HG03108 (cell line): ENCODE measurements around the gene AFF2.

Experiments
- ATAC-seq: cut with Tn5 transposase; IDR thresholded peaks from one replicate; pipeline ENCODE4 v1.9.1; 2021; ENCODE audit warnings: moderate library complexity; ENCODE audit not compliant: unreplicated experiment

AFF2 gene

DNA sequence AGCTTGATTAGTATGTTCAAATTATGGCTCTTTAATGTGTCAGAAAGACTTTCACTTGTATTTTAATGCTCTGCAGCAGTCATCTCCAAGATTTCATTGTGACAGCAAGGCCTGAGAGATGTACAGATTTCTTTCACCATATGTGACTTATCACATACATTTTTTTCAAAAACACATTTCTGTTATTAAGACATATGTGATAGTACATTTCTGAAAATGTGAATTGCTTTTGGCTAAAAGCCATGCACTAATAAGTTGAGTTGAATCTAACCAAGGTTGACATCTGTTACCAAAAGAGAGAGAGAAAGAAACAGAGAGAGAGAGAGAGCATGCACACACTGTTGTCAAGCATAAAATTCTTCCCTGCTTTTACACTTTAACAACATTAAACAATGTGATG is 409.3 kb downstream of the AFF2 start:
- ATAC-seq = no peak

DNA sequence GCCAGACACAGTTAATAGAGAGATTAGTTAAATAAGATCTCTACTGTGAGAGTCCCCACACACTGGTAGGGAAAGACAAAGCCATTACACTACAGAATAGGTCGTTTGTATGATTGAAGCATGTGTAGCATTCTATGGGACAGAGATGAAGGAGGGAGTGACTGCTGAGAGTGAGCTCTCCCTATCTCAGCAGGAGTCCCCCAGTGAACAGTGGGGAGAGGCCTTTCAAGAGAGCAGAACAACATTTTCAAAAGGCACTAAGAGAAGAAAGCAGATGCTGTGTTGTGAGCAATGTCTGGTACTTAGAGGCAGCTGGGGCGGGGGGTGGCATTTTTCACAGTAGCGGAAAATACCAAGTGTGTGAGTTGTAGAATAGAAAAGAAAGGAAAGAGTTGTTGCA is 413.6 kb downstream of the AFF2 start:
- no peak for ATAC-seq

DNA sequence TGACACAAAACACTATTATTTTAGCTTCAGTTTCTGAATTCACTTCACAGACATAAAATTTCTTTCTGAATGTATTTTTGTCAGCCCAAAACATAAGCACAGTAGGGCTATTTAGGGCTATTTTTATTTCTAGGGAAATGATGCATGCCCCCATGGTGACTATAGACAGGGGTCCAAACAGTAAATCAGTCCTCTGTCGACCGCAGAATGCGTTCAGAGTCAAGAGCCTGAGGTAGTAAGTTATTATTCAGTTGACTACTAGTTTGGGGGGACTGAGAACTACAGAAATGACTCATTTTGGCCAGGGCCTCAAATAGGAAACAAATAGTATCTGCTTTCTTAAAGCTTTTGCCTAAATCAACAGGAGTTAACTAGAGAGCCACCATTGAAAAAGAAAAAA is 414.4 kb downstream of the AFF2 start:
- ATAC-seq = peak; percentile 78

DNA sequence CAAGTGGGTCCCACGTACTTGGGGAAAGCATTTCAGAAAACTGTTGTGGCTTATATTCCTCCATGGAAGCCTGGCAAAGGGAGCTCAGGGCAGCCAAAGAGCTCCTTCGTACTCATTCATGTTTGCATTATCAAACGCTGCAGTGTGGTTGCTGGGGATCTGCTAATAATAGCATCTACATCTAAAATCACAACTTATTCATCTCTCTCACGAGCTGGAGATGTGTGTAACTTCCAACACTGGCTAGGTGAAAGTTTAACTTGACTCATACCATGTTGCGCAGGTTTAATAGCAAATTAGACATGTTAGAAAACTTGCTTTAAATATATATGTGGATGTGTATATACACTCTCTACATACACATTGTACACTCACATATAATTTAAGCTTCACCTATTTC is 415.1 kb downstream of the AFF2 start:
- ATAC-seq = no peak

DNA sequence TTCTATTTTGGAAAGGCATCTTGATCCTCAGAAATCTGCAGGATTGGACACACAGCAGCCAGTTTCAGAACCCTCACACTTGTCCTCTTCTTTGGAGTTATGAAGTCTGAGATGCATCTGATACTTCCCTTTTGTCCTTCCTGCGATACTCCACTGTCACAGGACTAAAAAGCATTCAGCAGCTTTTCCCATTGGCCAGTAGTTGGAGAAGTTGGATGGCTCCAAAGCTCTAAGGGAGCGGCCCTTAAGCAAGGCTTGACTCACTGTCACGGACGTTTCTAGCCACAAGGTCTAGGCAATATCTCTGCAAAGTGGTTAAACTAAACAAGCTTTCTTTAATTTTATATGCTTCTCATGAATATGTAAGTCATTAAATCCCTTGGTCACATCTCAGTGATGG is 417.0 kb downstream of the AFF2 start:
- ATAC-seq = no peak

DNA sequence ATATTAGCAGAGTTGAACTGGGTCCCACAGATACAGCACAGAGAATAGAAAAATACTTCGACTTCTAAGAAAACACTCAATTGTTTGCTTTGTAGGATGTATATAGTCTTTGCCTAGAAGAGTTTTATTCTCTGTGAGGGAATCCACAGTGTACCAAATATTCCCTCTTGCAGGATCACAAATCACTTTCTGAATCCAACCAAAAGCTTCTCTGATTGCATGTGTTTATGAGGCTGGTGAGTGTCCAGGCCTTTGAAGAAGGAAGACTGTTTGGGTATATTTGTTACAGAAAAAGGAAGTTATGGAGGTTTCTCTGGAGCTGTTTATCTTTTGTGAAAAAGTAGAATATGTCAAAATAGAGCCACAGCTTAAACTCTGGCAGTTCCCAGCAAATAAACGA is 423.2 kb downstream of the AFF2 start:
- no peak for ATAC-seq

DNA sequence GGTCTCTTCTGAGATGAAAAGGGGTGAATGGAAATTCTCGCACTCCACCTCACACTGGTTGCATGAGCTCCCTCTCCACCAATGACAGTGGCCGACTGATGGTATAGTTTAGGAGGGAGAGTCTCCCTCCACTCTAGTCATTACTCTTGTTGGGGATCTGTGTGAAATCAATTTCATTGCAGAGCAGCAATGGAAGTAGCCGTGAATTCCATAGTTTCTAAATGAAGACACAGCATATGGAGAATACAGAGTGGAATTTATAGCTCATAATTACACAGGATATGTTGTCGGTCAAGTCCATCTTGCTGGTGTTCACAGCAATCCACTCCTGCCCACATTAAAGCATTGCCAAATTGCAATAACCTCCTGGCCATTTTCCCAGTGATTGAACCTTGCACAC is 426.0 kb downstream of the AFF2 start:
- ATAC-seq = no peak

DNA sequence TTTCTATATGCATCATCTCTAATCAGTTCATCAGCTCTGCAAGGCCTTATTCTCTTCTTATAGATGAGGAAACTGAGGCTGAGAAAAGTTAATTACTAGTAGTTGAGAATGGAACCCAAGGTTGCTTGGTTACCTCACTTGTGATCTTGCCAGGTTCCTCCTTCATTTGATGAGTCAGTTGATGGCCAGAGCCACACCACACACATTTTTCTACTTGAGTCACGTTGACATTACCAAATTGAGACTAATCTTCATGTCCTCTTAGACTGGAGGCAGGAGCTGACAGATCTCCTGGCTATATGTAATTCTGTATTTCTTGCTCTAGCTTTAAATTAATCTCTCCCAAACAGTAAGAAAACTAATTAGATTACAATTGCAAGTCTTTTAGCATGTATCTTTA is 428.4 kb downstream of the AFF2 start:
- no peak for ATAC-seq

DNA sequence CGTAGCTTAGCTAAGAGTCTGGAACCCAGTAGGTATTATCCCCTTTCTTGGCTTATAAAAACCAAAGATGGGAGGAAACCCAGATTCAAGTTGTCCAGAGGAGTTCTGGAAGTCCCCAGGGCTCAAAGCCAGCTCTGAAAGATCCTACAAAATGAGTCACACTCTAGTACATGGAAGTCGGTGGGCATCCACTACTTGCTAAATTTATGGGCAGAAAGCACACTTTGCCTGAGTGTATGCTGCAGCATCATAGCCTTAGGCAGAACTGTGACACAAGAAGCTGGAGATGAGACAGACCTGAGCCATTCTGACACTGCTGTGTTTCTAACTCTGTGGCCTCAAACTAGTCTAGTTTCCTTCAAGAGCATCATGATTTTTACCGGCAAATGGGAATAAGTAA is 429.3 kb downstream of the AFF2 start:
- ATAC-seq = no peak

DNA sequence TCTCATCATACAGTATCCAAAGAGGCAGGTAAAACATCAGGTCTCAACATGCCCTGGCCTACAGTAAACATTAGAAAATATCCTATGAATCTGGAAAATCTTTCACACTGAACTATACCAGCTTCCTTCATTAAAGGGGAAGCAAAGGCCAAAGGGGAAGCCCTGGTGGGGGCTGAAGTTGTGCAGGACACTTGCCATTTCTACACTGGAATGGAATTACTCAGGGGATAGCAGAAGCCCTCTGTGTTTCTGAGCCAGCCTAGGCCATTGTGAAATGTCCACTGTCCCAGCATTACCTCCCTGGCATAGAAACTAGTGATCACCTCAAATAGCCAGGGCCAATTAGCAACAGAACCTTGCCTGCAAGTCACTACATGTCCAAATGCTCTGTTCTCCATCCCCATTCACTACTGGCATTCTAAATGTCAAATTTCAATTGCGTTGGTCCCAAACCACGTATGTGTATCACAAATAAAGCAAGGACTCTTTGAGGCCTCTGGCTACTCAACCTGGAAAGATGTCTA is 429.9 kb downstream of the AFF2 start:
- ATAC-seq = no peak

DNA sequence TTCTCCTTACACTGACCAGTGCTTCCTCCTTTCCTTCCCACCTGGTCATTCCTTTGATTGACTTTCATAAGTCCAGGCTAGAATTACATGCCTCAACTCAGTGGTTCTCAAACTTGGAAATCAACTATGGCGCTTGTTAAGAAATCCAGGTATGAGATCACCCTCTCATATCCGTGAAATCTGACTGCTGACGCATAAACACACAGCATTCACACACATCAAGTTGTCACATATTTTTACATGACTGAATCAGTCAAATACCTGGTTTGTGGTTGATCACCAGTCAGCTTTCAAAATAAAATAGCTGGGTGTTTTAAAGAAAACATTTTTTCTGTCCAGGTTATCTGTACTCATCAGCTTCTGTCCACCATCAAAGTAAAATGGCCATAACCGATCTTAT is 433.5 kb downstream of the AFF2 start:
- ATAC-seq = no peak

DNA sequence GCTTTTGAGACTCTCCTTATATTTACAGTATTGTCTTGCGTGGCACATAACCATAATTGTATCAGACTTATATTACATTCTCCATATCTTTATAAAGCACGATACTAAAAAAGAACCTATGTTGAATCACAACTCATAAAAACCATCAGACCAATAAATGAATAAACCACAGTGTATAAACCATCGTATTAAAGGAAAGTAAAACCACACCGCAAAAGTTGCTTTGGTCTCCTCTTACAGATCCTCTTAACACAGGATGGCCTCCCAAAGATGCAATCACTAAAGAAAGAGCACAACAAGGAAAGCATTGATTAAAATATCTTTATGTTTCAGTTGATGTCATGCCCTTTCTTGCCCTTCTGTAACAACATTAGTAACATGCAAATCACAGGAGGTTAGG is 437.9 kb downstream of the AFF2 start:
- ATAC-seq = no peak

DNA sequence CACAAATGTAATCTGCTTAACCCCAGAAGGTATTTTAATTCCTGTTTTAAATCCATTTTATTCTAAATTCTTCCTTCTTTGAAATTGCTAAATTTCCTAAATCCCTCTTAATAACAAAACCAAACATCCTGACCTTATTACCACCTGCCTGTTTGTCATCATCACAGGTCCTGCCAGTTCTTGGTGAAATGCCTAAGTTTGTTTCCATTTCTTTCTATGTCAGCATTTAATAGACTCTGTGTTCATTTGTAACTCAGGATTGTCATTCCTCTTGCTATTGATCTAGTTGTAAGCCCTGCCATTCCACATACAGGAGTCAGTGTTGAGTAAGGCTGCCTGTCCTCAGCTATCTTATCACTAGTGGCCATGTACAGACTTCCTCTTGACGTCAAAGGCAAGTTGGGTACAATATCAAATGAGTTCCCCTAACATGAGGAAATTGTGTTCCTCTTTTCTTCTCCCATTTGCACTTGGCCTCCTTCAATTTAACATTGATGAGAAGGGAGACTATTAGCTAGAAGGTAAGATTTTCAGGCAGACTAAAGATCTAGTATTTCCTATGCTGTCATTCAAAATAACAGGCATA is 440.1 kb downstream of the AFF2 start:
- no peak for ATAC-seq

DNA sequence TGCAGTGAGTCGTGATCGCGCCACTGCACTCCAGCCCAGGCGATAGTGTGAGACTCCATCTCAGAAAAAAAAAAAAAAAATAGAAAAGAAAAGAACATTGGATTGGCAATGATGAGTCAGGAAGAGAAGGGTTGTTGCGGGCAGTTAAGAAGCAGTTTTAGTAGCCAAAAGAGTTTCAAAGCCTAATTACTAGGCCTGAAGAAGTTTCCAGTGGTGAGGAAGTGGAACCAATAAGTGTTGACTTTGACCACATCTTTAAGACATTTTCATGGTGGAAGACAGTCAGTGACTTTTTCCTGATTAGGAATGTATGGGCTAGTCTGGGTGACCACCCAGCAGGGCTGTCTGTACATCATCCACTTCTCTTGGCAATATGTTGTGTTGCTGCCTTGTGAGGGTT is 442.3 kb downstream of the AFF2 start:
- ATAC-seq = no peak

DNA sequence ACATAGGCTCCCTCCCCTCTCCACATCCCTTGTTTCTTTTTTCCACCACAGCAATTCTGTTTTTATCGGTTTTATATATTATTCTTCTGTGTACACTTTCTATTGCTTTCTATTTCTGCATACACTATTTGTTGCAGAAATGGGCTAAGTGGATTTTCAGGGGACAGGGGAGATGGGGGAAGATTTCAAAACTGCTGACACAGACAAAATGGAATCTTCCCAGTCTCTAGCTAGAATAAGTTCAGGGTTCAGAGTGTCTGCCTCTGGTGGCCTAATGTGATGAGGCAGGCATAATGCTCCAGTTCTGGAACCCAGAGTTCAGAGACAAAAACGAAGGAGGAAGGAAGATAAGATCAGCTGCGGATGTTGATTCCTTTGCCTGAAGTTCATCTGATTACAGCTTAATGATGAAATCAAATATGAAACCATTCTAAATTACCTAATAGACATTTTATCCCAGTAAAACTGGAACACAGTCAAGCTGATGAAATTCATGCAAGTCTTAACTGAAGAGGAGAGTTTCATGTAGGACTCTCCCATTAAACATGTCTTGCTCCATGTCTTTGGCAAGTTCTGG is 447.1 kb downstream of the AFF2 start:
- no peak for ATAC-seq

DNA sequence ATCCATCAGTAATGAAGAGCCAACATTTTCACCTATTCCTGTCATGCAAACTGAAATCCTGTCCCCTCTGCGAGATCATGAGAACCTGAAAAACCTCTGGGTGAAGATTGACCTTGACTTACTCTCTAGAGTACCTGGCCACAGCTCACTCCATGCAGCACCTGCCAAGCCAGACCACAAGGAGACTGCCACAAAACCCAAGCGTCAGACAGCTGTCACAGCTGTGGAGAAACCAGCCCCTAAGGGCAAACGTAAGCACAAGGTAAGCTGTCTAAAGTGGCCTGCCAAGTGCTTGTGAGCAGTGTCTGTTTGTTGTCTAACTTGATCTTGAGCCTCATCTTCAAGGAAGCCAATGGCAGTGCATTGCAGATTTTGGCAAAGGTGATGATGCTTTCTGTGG is 455.9 kb downstream of the AFF2 start:
- no peak for ATAC-seq

DNA sequence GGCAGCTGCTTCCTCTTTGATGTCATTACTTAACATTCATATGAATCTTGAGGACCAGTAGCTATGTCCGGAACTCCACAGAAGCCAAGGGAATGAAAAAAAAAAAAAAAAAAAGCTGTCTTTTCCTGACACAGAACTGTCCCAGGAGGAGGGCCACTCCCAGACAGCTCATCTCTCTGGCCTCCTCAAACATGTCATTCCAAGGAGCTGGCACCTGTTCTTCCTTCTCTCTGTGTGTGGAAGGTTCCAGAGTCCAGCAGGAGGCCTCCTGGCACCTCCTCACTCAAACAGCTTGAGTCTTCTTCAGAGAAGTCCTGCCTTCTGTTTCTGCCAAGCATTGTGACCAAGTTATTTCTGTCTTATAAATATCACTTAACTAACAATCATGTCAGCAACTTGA is 458.5 kb downstream of the AFF2 start:
- ATAC-seq = no peak

DNA sequence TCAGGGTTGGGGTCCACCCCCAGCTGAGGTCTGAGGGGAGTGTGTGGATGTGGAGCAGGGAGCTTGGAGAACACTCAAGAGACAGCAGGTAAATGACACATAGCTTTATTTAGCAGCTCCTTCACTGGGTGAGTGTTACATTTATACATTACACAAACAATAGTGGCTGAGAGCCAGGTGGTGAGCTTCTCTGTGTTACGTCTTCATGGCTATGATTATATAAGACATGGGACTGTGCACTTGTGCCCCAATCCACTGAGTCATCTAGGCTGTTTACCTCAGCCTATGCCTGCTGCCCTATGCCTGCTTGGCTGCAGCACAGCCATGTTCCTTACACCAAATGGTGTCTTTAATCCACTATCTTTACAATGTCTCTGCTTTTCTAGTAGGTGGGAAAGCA is 459.6 kb downstream of the AFF2 start:
- no peak for ATAC-seq

DNA sequence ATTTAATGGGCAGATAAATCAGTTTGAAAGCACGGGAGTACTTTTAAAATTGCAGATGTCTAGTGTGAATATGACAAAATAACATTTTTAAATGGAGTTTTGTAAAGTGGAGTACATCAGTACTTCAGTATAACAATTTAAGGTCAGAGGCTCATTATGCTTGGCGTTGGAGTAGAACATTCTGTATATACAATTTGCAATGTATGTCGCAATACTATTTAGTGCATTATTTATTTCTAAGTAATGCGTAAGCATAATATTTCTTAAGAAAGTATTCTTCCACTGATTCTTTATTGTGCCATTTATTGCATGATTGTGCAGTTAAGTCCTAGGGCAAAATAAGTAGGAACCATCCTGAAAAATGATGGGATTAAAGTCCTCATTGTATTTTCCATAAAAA is 461.6 kb downstream of the AFF2 start:
- ATAC-seq = no peak

DNA sequence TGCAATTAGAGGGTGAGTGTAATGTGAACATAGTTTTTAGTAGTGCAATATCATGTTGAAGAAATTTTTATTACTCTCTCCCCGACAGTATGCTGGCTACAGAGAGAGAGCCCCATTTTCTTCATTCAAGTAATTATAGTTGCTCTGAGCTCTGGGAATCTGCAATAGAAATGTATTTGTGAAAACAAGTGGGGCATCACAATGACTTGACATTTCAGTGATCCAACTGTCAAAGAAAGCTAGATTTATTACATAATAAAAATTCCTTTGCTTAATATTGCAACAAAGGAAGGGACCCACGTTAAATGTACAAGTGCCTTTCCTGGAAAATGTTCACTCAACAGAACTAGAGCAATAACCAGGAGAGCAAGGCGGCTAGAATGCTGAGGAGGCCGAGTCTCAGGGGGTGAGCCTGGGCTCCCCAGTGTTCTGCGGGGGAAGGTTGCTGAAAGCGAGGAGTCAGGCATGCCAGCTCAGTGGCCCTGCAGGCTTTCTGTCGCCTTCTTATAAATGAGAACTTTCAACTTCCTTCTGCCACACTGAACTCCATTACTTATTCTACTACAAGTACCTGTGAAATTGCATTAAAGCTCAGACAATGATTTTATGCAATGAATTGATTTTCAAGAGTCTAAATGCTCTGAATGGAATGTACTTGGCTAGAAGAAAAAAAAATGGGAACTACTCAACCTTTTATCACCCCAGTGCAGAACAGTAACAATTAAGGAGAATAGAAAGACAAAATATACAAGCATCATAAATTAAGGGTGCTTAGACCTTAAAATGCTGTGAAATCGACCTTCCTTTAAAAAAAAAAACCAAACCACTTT is 476.4 kb downstream of the AFF2 start:
- ATAC-seq = no peak

DNA sequence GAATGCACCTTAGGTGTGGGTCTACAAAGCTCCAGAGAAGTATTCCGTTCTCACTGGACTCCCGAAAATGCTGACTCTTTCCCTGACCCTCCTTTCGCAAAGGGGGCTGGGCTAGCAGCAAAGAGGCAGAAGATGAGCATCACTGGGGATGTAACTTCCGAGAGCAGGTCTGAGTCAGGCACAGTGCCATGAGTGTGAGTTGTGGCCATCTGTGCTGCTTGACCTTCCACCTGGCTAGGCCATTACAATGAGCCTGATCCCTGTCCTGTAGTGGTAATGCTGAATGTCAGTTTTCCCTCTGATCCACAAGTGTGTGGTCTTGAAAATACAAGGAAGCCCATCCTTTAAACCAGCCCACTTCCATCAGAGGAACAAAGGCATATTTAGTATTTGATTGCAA is 479.4 kb downstream of the AFF2 start:
- no peak for ATAC-seq

DNA sequence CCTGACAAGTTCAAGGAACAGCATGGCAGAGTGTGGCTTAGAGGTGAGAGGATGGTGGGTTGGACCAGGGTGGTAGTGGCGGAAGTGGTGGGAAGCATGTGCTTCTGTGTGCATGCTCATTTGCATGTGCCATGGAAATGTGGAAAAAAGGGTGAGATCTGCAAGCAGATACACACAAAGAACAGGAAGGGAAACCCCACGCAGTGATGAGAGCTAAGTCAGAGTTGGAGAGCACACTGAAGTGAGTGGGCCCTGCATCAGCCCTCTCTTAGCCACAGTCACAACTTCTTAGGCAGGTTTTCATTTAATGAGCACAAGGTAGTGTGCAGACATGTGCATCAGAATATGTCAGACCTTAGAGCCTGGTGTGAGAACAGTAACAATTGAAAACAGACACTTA is 483.8 kb downstream of the AFF2 start:
- no peak for ATAC-seq
